ENCODE measurements around the gene MED9. TPM values are rescaled to one million over a fixed set of nuclear protein-coding genes. Genes with fewer than 3 reads are reported as not detected.

The MED9 gene
- polyA plus RNA-seq, 1 of the 3 experiments (the other 2 are of a cell fraction), result 10.1 TPM

DNA sequence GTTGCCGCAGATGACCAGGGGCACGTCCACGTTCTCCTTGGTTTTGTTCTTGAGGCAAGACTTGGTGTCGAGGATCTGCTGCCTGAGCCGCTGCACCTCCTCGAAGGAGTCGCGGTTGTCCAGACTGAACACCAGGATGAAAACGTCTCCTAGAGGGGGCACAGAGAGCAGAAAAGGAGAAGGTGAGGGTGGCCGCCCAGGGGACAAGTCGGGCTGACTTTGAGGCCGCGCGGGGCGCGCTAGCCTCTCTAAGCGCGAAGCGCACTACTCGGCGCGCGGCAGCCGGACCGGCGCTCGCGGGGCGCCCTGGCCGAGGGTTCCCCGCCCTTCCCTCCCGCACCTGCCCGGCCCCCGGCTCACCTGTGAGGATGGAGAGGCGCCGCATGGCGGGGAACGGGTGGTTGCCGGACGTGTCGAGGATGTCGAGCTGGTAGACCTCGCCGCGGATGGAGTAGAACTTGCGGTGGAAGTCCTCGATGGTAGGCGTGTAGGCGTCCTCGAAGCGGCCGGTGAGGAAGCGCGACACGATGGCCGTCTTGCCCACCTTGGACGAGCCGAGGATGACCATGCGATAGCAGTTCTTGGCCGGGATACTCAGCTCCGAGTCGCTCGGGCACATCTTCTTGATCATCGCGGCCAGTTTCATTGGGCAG, 18.9 kb downstream of the MED9 start:
- H4K20me1 ChIP-seq (ENCODE audit: insufficient read depth), result no peaks in the 10 kb centered on the region
- no peaks in the 10 kb centered on the region for H3F3A ChIP-seq (replicated peaks; ENCODE audit: insufficient read depth)
- no peaks in the 10 kb centered on the region for H3K79me2 ChIP-seq (ENCODE audit: insufficient read depth)
- H3K4me2 ChIP-seq, result peak overlapping the region; percentile 100
- H3K4me3 ChIP-seq (ENCODE audit: low read depth in 2 of 2, low read length in 1 of 2), result peak overlapping the region; percentile 63 to 76
- no peaks in the 10 kb centered on the region for H3K9me2 ChIP-seq
- POLR2A ChIA-PET, result interaction anchor here (0.9 to 2.7 kb wide), 9 partner anchors 19 to 94 kb away, joined by 3 to 14 read pairs (median 6); no protein-coding TSS in a partner anchor
- 68% methylated on average over 39 of the region's 65 CpGs for WGBS (ENCODE audit: low lambda C conversion rate)
- peaks cover 0 to 21% of the 10 kb centered on the region in 2 experiments for H3K36me3 ChIP-seq (replicated peaks in 1 of 2; ENCODE audit: control insufficient read depth in 1 of 2, insufficient read depth in 2 of 2, low read length in 1 of 2)
- H3K27me3 ChIP-seq (ENCODE audit: insufficient read depth), result no peaks in the 10 kb centered on the region
- DNase-seq, result no peak
- peak overlapping the region; percentile 23; the same call in 1 of the 2 replicates for H3K9ac ChIP-seq
- no peak for TF ChIP-seq MEF2A (IDR thresholded peaks at IDR 0.05; ENCODE audit: borderline replicate concordance, low read depth)
- no peak for TF ChIP-seq TEAD4 (IDR thresholded peaks at IDR 0.05; ENCODE audit: borderline replicate concordance, insufficient read depth)
- TF ChIP-seq, protein P1, sequence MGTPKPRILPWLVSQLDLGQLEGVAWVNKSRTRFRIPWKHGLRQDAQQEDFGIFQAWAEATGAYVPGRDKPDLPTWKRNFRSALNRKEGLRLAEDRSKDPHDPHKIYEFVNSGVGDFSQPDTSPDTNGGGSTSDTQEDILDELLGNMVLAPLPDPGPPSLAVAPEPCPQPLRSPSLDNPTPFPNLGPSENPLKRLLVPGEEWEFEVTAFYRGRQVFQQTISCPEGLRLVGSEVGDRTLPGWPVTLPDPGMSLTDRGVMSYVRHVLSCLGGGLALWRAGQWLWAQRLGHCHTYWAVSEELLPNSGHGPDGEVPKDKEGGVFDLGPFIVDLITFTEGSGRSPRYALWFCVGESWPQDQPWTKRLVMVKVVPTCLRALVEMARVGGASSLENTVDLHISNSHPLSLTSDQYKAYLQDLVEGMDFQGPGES (IDR thresholded peaks at IDR 0.05; ENCODE audit: low read depth, low read length), result no peak
- TF ChIP-seq, protein P2, sequence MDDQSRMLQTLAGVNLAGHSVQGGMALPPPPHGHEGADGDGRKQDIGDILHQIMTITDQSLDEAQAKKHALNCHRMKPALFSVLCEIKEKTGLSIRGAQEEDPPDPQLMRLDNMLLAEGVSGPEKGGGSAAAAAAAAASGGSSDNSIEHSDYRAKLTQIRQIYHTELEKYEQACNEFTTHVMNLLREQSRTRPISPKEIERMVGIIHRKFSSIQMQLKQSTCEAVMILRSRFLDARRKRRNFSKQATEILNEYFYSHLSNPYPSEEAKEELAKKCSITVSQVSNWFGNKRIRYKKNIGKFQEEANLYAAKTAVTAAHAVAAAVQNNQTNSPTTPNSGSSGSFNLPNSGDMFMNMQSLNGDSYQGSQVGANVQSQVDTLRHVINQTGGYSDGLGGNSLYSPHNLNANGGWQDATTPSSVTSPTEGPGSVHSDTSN (IDR thresholded peaks at IDR 0.05), result no peak
- TF ChIP-seq YY1 (IDR thresholded peaks at IDR 0.05; ENCODE audit: low read depth), result no peak
- no peak for TF ChIP-seq FOSL2 (IDR thresholded peaks at IDR 0.05; ENCODE audit: borderline replicate concordance, low read depth)
- no peak for TF ChIP-seq CHD2 (IDR thresholded peaks at IDR 0.05; ENCODE audit: low read length, partially characterized antibody)
- TF ChIP-seq MXI1 (IDR thresholded peaks at IDR 0.05; ENCODE audit: low read depth, low read length), result no peak
- TF ChIP-seq RAD21 (IDR thresholded peaks at IDR 0.05; ENCODE audit: low read length), result no peak
- TF ChIP-seq GATA2 (CRISPR knock-in tag; IDR thresholded peaks at IDR 0.05), result no peak
- no peak for TF ChIP-seq NFIC (IDR thresholded peaks at IDR 0.05; ENCODE audit: borderline replicate concordance)
- no peak for TF ChIP-seq SIN3A (IDR thresholded peaks at IDR 0.05; ENCODE audit: borderline replicate concordance, low read depth, low read length)
- TF ChIP-seq, protein P3, sequence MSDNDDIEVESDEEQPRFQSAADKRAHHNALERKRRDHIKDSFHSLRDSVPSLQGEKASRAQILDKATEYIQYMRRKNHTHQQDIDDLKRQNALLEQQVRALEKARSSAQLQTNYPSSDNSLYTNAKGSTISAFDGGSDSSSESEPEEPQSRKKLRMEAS (IDR thresholded peaks at IDR 0.05; ENCODE audit: low read depth), result no peak
- TF ChIP-seq, protein P4, sequence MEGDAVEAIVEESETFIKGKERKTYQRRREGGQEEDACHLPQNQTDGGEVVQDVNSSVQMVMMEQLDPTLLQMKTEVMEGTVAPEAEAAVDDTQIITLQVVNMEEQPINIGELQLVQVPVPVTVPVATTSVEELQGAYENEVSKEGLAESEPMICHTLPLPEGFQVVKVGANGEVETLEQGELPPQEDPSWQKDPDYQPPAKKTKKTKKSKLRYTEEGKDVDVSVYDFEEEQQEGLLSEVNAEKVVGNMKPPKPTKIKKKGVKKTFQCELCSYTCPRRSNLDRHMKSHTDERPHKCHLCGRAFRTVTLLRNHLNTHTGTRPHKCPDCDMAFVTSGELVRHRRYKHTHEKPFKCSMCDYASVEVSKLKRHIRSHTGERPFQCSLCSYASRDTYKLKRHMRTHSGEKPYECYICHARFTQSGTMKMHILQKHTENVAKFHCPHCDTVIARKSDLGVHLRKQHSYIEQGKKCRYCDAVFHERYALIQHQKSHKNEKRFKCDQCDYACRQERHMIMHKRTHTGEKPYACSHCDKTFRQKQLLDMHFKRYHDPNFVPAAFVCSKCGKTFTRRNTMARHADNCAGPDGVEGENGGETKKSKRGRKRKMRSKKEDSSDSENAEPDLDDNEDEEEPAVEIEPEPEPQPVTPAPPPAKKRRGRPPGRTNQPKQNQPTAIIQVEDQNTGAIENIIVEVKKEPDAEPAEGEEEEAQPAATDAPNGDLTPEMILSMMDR (IDR thresholded peaks at IDR 0.05), result no peak
- no peak for TF ChIP-seq ELF1 (IDR thresholded peaks at IDR 0.05)
- TF ChIP-seq, protein P5, sequence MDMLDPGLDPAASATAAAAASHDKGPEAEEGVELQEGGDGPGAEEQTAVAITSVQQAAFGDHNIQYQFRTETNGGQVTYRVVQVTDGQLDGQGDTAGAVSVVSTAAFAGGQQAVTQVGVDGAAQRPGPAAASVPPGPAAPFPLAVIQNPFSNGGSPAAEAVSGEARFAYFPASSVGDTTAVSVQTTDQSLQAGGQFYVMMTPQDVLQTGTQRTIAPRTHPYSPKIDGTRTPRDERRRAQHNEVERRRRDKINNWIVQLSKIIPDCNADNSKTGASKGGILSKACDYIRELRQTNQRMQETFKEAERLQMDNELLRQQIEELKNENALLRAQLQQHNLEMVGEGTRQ (IDR thresholded peaks at IDR 0.05; ENCODE audit: borderline replicate concordance, low read depth, low read length), result no peak
- no peak for TF ChIP-seq FOXM1 (IDR thresholded peaks at IDR 0.05; ENCODE audit: low read depth)
- no peak for TF ChIP-seq SMC3 (IDR thresholded peaks at IDR 0.05; ENCODE audit: low read depth, low read length)
- peaks cover 0 to 7% of the 10 kb centered on the region in 2 experiments; a peak in 1 of 4 replicates for H3K4me1 ChIP-seq (ENCODE audit: control insufficient read depth in 1 of 2, insufficient read depth in 2 of 2, low read depth in 1 of 2, low read length in 1 of 2)
- CTCF ChIA-PET, result interaction anchor here (0.6 to 6.7 kb wide), 32 partner anchors 10 to 617 kb away, joined by 3 to 185 read pairs (median 8); partner anchors contain the start of gene PEMT
- peak overlapping the region; percentile 56; the same call in 1 of the 2 replicates for H2AFZ ChIP-seq (ENCODE audit: low read depth)
- H3K9me3 ChIP-seq, result no peaks in the 10 kb centered on the region
- no peak overlapping the region for H3K27ac ChIP-seq (ENCODE audit: low read depth in 2 of 2, low read length in 1 of 2)
